NCI-H524 treated with DMSO at 0.1 percent for 48 hours (cell line): Measurements from ENCODE around the gene STXBP4.
"Not testable (repeated sequence)": the region's sequence is repeated elsewhere in the genome, so short reads cannot be mapped to it uniquely, and the experiment has no call there.

Experiments
- DNase-seq: peaks from one replicate; lab custom pipeline; 2025; lab: John Stamatoyannopoulos, UW

The STXBP4 gene

DNA sequence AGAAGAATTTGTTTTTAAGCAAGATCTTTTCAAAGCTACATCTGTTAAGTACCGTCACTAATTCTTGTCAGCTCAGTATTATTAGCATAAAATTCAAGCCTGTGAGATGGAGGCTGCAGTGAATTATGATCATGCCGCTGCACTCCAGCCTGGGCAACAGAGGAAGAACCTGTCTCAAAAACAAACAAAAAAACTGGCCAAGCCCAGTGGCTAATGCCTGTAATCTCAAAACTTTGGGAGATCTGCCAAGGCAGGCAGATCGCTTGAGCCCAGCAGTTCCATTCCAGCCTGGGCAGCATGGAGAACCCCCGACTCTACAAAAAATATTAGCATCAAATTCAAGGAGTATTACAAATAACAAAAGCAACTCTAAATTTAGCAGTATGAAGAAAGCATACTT is 88.0 kb downstream of the STXBP4 start:
- DNase-seq = no peak

- no peak for DNase-seq
These were observed 88.6 kb downstream of the STXBP4 start for GRCh38 chr17:55057184-55057583.

- DNase-seq = no peak
These were observed 91.2 kb downstream of the STXBP4 start for GRCh38 chr17:55059724-55060123.

DNA sequence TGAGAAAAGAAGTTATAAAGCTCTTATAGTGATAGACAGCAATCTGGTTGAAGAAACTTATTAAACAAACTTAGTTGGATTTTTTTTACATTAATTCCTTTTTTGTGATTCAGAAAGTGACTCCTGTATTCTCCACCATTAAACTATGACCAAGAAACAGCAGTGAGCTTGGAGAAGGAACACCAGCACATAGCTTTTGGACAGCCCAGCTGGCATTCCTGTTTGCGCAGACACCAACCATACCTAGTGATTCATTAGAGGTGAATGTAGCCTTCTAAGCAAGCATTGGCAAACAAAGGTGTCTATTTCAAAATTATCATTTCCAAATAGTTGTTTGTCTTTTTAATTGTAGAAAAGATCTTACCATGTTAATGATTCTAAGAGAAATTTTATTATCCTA is 94.4 kb downstream of the STXBP4 start:
- DNase-seq = no peak

- no peak for DNase-seq
These were observed 95.6 kb downstream of the STXBP4 start for GRCh38 chr17:55063885-55064874.

GRCh38 chr17:55067697-55068439 is 99.3 kb downstream of the STXBP4 start:
- DNase-seq = no peak

DNA sequence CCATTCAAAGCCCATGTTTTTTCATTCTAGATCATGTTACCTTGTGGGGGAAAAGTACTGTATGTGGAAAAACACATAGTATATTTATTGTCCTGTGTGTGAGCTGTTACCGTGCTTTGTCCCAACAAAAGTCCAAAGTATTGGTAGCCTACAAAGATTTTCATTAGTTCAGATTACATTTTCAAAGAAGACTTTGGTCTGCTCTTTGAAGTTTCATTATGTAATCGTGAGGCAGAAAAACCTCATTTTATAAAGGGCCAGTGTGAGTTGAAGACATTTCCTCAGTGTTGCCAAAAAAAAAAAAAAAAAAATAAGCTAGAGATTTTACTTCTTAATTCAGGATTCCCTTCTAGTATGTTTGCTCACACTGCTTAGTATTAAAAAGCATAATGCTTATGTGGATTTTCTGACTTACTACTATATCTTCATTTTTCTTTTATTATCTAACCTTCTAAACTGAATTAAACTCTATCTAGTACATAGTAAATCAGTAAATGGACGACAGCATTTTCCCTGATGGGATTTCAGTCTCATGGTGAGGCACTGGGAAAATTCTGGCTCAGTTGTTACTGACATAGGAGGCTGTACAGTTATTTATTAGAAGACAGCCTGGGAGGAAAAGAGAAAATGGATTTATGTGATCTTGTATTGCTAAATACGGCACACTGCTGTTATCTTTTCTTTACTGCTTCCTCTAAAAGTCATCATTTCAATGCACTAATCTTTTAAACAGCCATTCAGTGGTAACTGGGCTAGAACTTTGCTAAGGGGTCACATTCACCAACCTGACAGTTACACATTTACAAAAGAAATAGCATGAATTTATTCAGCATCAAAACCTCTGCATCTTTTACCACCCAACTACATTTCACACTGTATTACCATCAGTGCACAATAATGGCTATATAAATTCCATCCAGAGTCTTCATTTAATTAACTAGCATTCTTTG is 100.6 kb downstream of the STXBP4 start:
- DNase-seq = no peak

DNA sequence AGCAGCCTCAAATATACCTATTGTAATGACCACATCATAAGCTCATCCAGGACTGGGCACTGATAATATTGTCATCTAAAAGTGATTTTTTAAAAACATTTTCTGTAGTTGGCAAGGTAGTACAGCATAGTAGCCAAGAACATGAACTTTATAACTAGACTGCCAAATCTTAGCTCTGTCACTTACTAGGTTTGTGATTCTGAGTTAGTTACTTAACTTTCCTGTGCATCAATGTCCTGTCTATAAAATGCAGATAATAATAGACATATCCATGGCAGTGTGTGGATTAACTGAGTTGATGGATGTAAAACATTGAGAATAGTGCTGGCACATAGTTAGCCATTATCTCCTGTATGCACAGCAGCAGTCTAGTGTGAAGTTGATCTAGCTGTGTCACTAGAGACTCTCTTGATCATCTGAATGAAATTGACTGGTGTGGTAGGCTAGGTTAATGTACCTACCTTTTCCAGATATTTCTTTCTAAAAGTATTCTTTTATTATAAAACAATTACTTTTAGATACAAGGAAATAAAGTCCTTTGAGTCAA is 101.5 kb downstream of the STXBP4 start:
- no peak for DNase-seq

DNA sequence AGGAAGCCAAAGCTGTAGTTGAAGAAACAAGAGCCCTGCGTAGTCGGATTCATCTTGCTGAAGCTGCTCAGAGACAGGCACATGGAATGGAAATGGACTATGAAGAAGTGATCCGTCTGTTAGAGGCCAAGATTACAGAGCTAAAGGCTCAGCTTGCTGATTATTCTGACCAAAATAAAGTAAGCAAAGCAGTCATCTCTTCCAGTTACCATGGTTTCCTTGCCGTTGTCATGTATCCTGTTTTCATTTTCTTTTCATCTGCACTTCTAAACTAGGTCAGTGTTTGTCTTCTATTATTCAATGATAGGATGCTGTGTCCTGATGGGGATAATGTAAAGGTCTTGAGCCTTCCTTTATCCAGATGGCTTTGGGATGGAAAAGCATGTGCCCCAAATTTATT is 104.3 kb downstream of the STXBP4 start:
- DNase-seq = no peak

GRCh38 chr17:55073467-55073866 is 104.9 kb downstream of the STXBP4 start:
- not testable (repeated sequence) for DNase-seq

DNA sequence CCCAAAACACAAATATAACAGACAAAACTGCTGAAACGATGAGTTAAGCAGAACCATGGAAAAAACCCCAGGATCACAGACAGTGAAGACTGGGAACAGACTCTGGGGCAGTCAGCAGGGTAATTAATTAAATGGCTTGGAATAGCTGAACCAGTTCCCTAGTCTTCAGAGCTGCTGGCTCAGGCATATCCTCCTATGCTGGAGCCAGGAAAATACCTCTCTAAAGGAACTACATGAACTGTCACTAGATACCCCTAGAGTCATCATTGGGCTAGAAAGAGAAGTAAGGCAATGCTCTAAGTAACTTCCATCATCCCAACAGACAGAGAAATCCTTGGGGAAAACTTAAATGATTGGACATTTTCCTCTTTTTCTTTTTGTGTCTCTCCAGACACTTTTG is 113.0 kb downstream of the STXBP4 start:
- DNase-seq = no peak

DNA sequence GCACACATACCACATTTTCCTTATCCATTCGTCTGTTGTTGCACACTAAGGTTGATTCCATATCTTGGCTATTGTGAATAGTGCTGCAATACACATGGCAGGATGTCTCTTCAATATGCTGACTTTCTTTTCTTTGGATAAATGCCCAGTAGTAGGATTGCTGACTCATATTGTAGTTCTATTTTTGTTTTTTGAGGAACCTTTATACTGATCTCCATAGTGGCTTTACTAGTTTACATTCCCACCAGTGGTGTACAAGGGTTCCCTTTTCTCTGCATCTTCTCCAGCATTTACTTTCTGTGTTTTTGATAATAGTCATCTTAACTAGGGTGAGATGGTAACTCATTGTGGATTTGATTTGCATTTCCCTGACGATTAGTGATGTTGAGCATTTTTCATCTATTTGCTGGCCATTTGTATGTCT is 118.1 kb downstream of the STXBP4 start:
- no peak for DNase-seq

DNA sequence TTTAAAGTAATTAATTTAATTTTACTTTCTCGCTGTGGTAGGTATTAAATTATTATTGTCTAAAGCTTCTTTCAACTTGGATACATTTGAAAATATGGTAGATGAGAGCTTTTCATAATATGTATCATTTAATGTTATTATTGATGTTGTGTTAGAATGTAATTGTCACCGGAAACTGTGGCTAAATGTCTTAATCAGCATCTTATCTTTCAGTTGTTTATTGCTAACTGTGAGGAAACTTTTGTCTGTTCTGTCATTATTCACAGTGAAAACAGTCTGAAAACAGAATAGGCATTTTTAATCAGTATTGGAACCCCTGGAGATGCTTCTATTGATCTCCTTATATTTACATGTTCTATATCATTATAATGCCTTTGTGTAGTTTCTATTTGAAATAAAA is 120.7 kb downstream of the STXBP4 start:
- no peak for DNase-seq

GRCh38 chr17:55090079-55090492 is 121.5 kb downstream of the STXBP4 start:
- DNase-seq = no peak

DNA sequence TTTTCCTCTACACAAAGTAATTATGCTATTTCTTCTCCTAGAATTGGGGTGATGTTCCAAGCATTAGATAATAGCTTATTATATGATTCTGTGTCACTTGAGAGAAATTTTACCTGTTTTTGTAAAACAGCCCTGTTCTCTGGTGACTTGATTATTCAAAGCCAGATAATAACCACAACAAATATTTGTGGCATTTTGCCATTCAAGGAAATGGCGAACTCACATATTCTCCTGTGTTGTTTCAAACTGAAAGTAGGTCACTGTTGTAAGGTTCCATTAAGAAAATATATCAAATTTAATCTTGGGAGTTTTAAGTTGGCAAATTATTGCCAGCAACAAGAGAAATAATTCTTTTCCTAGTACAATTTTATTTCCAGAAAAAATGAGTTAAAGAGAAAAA is 124.8 kb downstream of the STXBP4 start:
- DNase-seq = no peak

DNA sequence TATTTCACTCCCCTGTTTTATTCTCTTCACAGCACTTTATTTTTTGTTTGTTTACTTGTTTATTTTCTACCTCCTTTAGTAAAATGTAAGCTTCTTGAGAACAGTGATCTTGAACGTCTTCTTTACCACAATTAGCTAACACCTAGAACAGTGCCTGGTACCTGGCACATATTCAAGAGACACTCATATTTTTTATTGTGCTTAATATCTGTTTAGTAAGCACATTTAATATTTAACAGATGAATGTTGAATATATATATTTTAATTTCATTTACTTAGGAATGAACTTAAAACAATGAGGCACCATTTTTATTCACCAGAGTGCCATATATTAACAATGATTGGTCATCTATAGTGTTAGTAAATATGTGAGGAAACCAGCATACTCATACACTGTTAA is 130.2 kb downstream of the STXBP4 start:
- DNase-seq = no peak

- no peak for DNase-seq
These were observed 142.0 kb downstream of the STXBP4 start for GRCh38 chr17:55110521-55110920.

GRCh38 chr17:55114283-55114682 is 145.7 kb downstream of the STXBP4 start:
- DNase-seq = no peak

DNA sequence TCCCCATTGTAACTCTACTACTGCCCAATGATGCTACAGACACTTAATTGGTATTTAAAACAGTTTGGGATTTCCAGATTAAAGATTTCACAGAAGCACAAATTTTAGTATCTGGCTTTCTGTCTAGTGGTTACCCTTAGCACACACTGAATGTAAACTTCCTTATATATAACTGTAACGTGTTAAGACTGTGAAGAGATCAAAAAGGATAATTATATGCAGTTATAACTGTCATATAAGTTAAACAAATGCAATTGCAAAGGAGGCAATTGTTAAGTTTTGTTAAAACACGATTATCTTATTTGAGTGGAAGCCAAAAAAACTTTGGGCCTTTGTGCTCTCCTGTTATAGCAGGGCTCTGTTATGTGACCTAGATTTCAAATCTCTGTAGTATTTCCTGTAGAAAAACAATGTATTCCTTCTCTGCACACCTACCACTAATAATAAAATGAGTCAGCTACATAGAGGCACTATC is 147.9 kb downstream of the STXBP4 start:
- DNase-seq = no peak

- DNase-seq = peak; percentile 30
These were observed 148.6 kb downstream of the STXBP4 start for GRCh38 chr17:55117164-55117563.

- no peak for DNase-seq
These were observed 152.1 kb downstream of the STXBP4 start for GRCh38 chr17:55120651-55121050.
